B cell (primary cell): ENCODE data around the gene PLEKHA7. TPM values are rescaled to one million over a fixed set of nuclear protein-coding genes. Genes with fewer than 3 reads are reported as not detected.

Experiments used
- ATAC-seq: fragments of 200-7000 bp; cut with Tn5 transposase; one replicate; pipeline ENCODE4 v1.10.0; 2021; ENCODE audit warnings: low read depth, mild to moderate bottlenecking, moderate number of reproducible peaks, moderate library complexity
- CTCF ChIA-PET: fragments of 350-600 bp; sonication (Branson Sonifier 250); formaldehyde crosslinking; loops from one replicate; lab custom pipeline; 2021; ENCODE audit warnings: antibody characterized with exemption, inconsistent platforms; lab: Charles Lee
- POLR2A ChIA-PET: fragments of 350-600 bp; sonication (Branson Sonifier 250); formaldehyde crosslinking; loops from one replicate; lab custom pipeline; 2021; ENCODE audit warnings: antibody characterized with exemption; lab: Charles Lee
- DNase-seq: peaks from one replicate; pipeline ENCODE4 v3.0.0; 2013
- H2AFZ ChIP-seq: 2 replicates; pipeline ENCODE4 v1.6.1; 2012; ENCODE audit warnings: mild to moderate bottlenecking, low read depth, low read length; ENCODE audit not compliant: insufficient read depth, poor library complexity, severe bottlenecking
- H3K27ac ChIP-seq, 2 donors: 1 replicate in 1 of 2; 2 replicates in 1 of 2; pipeline ENCODE4 v1.5.1; 2012 to 2013; ENCODE audit warnings: low read length in 2 of 2, mild to moderate bottlenecking in 2 of 2, moderate library complexity in 1 of 2
- H3K27me3 ChIP-seq, 4 experiments: fragments of 200-600 bp in 1 of 4; sonication (generic) in 1 of 4; replicated peaks in 1 of 4; 1 replicate in 2 of 4; 2 replicates in 2 of 4; pipeline versions ENCODE4 v1.6.1 to v1.7.0; 2013 to 2016; ENCODE audit warnings: low read length in 3 of 4, mild to moderate bottlenecking in 2 of 4, mixed read lengths in 1 of 4, moderate library complexity in 1 of 4; ENCODE audit not compliant: insufficient read depth in 4 of 4, control insufficient read depth in 3 of 4; ENCODE audit errors: control extremely low read depth in 1 of 4
- H3K36me3 ChIP-seq, 2 experiments: replicated peaks in 1 of 2; 1 replicate in 1 of 2; 2 replicates in 1 of 2; pipeline versions ENCODE4 v1.6.1 to v1.7.1; 2013; ENCODE audit warnings: low read length in 1 of 2; ENCODE audit not compliant: insufficient read depth in 2 of 2, control insufficient read depth in 1 of 2; ENCODE audit errors: control extremely low read depth in 1 of 2, extremely low read depth in 1 of 2
- H3K4me1 ChIP-seq, 2 donors: fragments of 200-600 bp in 1 of 2; sonication (generic) in 1 of 2; 1 replicate in 1 of 2; 2 replicates in 1 of 2; pipeline versions ENCODE4 v1.5.1 to v1.6.1; 2013 to 2017; ENCODE audit warnings: low read length in 2 of 2; ENCODE audit not compliant: control insufficient read depth in 2 of 2, insufficient read depth in 2 of 2
- H3K4me2 ChIP-seq: replicated peaks from 2 replicates; pipeline ENCODE3; 2012; ENCODE audit warnings: mild to moderate bottlenecking, low read depth, low read length; ENCODE audit not compliant: poor library complexity, severe bottlenecking
- H3K4me3 ChIP-seq, 5 experiments: fragments of 200-600 bp in 1 of 5; sonication (generic) in 1 of 5; 1 replicate in 3 of 5; 2 replicates in 2 of 5; pipeline versions ENCODE4 v1.5.1 to v1.7.0; 2011 to 2016; ENCODE audit warnings: low read length in 4 of 5, mild to moderate bottlenecking in 4 of 5, low read depth in 2 of 5, control low read depth in 1 of 5, moderate library complexity in 1 of 5; ENCODE audit not compliant: insufficient read depth in 1 of 5; ENCODE audit errors: control extremely low read depth in 1 of 5, extremely low read depth in 1 of 5
- H3K79me2 ChIP-seq: fragments of 200-600 bp; sonication (generic); one replicate; pipeline ENCODE4 v1.6.0; 2016; ENCODE audit warnings: low read length; ENCODE audit not compliant: control insufficient read depth, insufficient read depth
- H3K9ac ChIP-seq: fragments of 200-600 bp; sonication (generic); 2 replicates; pipeline ENCODE4 v1.6.1; 2017; ENCODE audit warnings: mild to moderate bottlenecking, low read length, moderate library complexity
- H3K9me3 ChIP-seq, 3 donors: one replicate each; pipeline versions ENCODE4 v1.6.1 to v1.7.1; 2013; ENCODE audit warnings: low read length in 2 of 3; ENCODE audit not compliant: control insufficient read depth in 2 of 3, insufficient read depth in 1 of 3; ENCODE audit errors: control extremely low read depth in 1 of 3
- H4K20me1 ChIP-seq: 2 replicates; pipeline ENCODE4 v1.6.0; 2012; ENCODE audit warnings: mild to moderate bottlenecking, low read length; ENCODE audit not compliant: insufficient read depth, control insufficient read depth, poor library complexity, severe bottlenecking
- H3K27ac Mint-ChIP-seq: one replicate; pipeline ENCODE4 v1.8.0; 2021; ENCODE audit warnings: mixed read lengths
- H3K27me3 Mint-ChIP-seq: one replicate; pipeline ENCODE4 v1.8.0; 2021; ENCODE audit warnings: mixed read lengths
- H3K4me1 Mint-ChIP-seq: one replicate; pipeline ENCODE4 v1.8.0; 2021; ENCODE audit warnings: mixed read lengths
- H3K4me3 Mint-ChIP-seq: one replicate; pipeline ENCODE4 v1.8.0; 2021; ENCODE audit warnings: mixed read lengths
- H3K9me3 Mint-ChIP-seq: one replicate; pipeline ENCODE4 v1.8.0; 2022; ENCODE audit warnings: mixed read lengths; ENCODE audit not compliant: insufficient read depth
- CTCF ChIP-seq: fragments of 200-600 bp; IDR thresholded peaks from one replicate; pipeline ENCODE4 v1.8.0; 2022; ENCODE audit warnings: antibody characterized with exemption, mild to moderate bottlenecking
- EZH2 ChIP-seq: IDR thresholded peaks from 2 replicates; pipeline ENCODE4 v1.6.1; 2012; ENCODE audit warnings: borderline replicate concordance, low read depth, mild to moderate bottlenecking, moderate library complexity, low read length; ENCODE audit not compliant: insufficient read depth, poor library complexity, severe bottlenecking
- WGBS: methylation state at CpG from one replicate; pipeline ENCODE4 v1.1.5; 2013; ENCODE audit warnings: missing lambda C conversion rate; ENCODE audit not compliant: insufficient coverage; 5-methylcytosine and 5-hydroxymethylcytosine counted together
- intact Hi-C: fragments of 100-400 bp; cut with micrococcal nuclease; formaldehyde crosslinking; loops from one replicate; pipeline ENCODE4 v1.10.0; 2022
- polyA plus RNA-seq: library from polyadenylated mRNA; depleted of rRNA; stranded (reverse); fragments of >200 nt; gene quantifications from 2 replicates; pipeline ENCODE4 v1.2.3, GENCODE V29; 2012
- total RNA-seq, 2 donors: library from RNA; stranded (reverse); fragments of 120-200 nt in 1 of 2; gene quantifications; 1 replicate in 1 of 2; 2 replicates in 1 of 2; pipeline versions ENCODE4 v1.2.3 to v1.2.4, GENCODE V29; 2013 to 2022

The PLEKHA7 gene
- total and polyA plus RNA-seq, 2 donors (not counting 1 experiment from before 2014, with no cell fraction given), result 1.7 to 8.2 TPM

- Histone ChIP-seq H3K9me3 (no peaks in the 10 kb centered on the region), H4K20me1 (no peaks in the 10 kb centered on the region), H3K79me2 (no peaks in the 10 kb centered on the region), H3K4me2 (no peak overlapping the region), H3K4me3 (no peak overlapping the region), H3K27me3 (no peaks in the 10 kb centered on the region), H3K9ac (no peak overlapping the region), H3K36me3 (no peaks in the 10 kb centered on the region), H3K4me1 (no peaks in the 10 kb centered on the region), H2AFZ (no peak overlapping the region), H3K27ac (no peak overlapping the region)
- ChIA-PET CTCF (interaction anchor here (6.1 kb wide), 1 partner anchor 283 kb away, joined by 41 read pairs; no protein-coding TSS in a partner anchor), POLR2A (no interaction called here)
- no peaks in the 10 kb centered on the region for H3K4me1 Mint-ChIP-seq
- intact Hi-C loops, result no loop called here
- 86% methylated on average over 12 of the region's 19 CpGs for WGBS
- no peak for TF ChIP-seq EZH2
- no peak for TF ChIP-seq CTCF
- DNase-seq (no peak), ATAC-seq (no peak)
- H3K27ac Mint-ChIP-seq, result no peak overlapping the region
- no peaks in the 10 kb centered on the region for H3K27me3 Mint-ChIP-seq
- no peak overlapping the region for H3K4me3 Mint-ChIP-seq
- no peaks in the 10 kb centered on the region for H3K9me3 Mint-ChIP-seq
Measured at GRCh38 chr11:16780698-16781550, 233.3 kb downstream of the PLEKHA7 start.

GRCh38 chr11:16780146-16780545 is 234.1 kb downstream of the PLEKHA7 start:
- H3K4me2 ChIP-seq, result no peak overlapping the region
- no peaks in the 10 kb centered on the region for H3K27me3 ChIP-seq
- no peaks in the 10 kb centered on the region for H3K4me1 ChIP-seq
- TF ChIP-seq CTCF, result no peak
- TF ChIP-seq EZH2, result no peak
- no peaks in the 10 kb centered on the region for H3K4me1 Mint-ChIP-seq
- intact Hi-C loops, result no loop called here
- CTCF ChIA-PET, result no interaction called here
- no peak overlapping the region for H3K27ac ChIP-seq
- no peaks in the 10 kb centered on the region for H3K36me3 ChIP-seq
- no peak overlapping the region for H3K4me3 ChIP-seq
- 100% methylated on average over 2 of the region's 2 CpGs for WGBS
- no peaks in the 10 kb centered on the region for H3K9me3 ChIP-seq
- DNase-seq, result no peak
- no peak for ATAC-seq
- no peaks in the 10 kb centered on the region for H3K79me2 ChIP-seq
- POLR2A ChIA-PET, result no interaction called here
- H3K4me3 Mint-ChIP-seq, result no peak overlapping the region
- H2AFZ ChIP-seq, result no peak overlapping the region
- no peaks in the 10 kb centered on the region for H3K27me3 Mint-ChIP-seq
- no peak overlapping the region for H3K27ac Mint-ChIP-seq
- H3K9me3 Mint-ChIP-seq, result no peaks in the 10 kb centered on the region
- no peaks in the 10 kb centered on the region for H4K20me1 ChIP-seq
- no peak overlapping the region for H3K9ac ChIP-seq
